AG04449 (cell line): Measurements from ENCODE around the gene TCF23.

Experiments used
- CTCF ChIA-PET: fragments of 350-600 bp; formaldehyde crosslinking; extraction: SDS; loops from one replicate; lab custom pipeline; 2021; ENCODE audit warnings: antibody characterized with exemption; lab: Yijun Ruan, JAX
- POLR2A ChIA-PET: fragments of 400-600, 350-600 bp; formaldehyde crosslinking; extraction: SDS; loops from one replicate; lab custom pipeline; 2020; ENCODE audit warnings: antibody characterized with exemption, inconsistent platforms; lab: Yijun Ruan, JAX
- DNase-seq: peaks from one replicate; pipeline ENCODE4 v3.0.0-alpha.2; 2010; ENCODE audit warnings: low read depth, low spot score
- H3K4me3 ChIP-seq: 2 replicates; pipeline ENCODE4 v1.5.1; 2011; ENCODE audit warnings: low read depth, mild to moderate bottlenecking, control low read depth, low read length
- CTCF ChIP-seq: IDR thresholded peaks from one replicate; pipeline ENCODE4 v1.5.1; 2011; ENCODE audit warnings: mild to moderate bottlenecking, moderate library complexity, low read length, control low read depth, inconsistent platforms; ENCODE audit not compliant: insufficient read depth; ENCODE audit errors: missing control alignments

The TCF23 gene

GRCh38 chr2:27138111-27138510, 10.7 kb upstream of the TCF23 start:
- H3K4me3 ChIP-seq, result no peak overlapping the region
- DNase-seq, result no peak
- no peak for TF ChIP-seq CTCF
- CTCF ChIA-PET, result interaction anchor here (1.5 kb wide), 1 partner anchor 32 kb away, joined by 3 read pairs; no protein-coding TSS in a partner anchor
- POLR2A ChIA-PET, result no interaction called here

GRCh38 chr2:27139310-27139709, 9.5 kb upstream of the TCF23 start, which contains the start of gene PRR30:
PRR30 (minus strand) TSS chr2:27139410; CDS start chr2:27138329, 1,081 bp downstream.
- CTCF ChIA-PET, result interaction anchor here (1.5 kb wide), 1 partner anchor 31 kb away, joined by 3 read pairs; no protein-coding TSS in a partner anchor
- POLR2A ChIA-PET, result no interaction called here

GRCh38 chr2:27143285-27143684, 5.5 kb upstream of the TCF23 start:
- DNase-seq, result no peak
- ChIA-PET CTCF (interaction anchor here (1.3 to 1.6 kb wide), 2 partner anchors 15 to 23 kb away, joined by 3 read pairs; no protein-coding TSS in a partner anchor), POLR2A (no interaction called here)
- H3K4me3 ChIP-seq, result no peak overlapping the region
- no peak for TF ChIP-seq CTCF

More at GRCh38 chr2:27139310-27139709, 9.5 kb upstream of the TCF23 start, which contains the start of gene PRR30:
- TF ChIP-seq CTCF, result no peak
- H3K4me3 ChIP-seq, result no peak within 1 kb of the TSS
- DNase-seq, result no peak

GRCh38 chr2:27145682-27146081, 3.1 kb upstream of the TCF23 start:
- CTCF ChIA-PET, result interaction anchor here (0.6 to 8.2 kb wide), 2 partner anchors 12 to 25 kb away, joined by 3 to 56 read pairs; no protein-coding TSS in a partner anchor

GRCh38 chr2:27147935-27148334, 869 bp upstream of the TCF23 start:
- POLR2A ChIA-PET, result no interaction called here

More at GRCh38 chr2:27145682-27146081, 3.1 kb upstream of the TCF23 start:
- TF ChIP-seq CTCF, result no peak
- no peak overlapping the region for H3K4me3 ChIP-seq
- POLR2A ChIA-PET, result no interaction called here
- DNase-seq, result no peak

More at GRCh38 chr2:27147935-27148334, 869 bp upstream of the TCF23 start:
- H3K4me3 ChIP-seq, result no peak overlapping the region
- TF ChIP-seq CTCF, result no peak
- CTCF ChIA-PET, result interaction anchor here (2.2 to 8.2 kb wide), 2 partner anchors 23 to 43 kb away, joined by 8 to 56 read pairs; no protein-coding TSS in a partner anchor
- DNase-seq, result no peak
